HL-60 (cell line): Measurements from ENCODE around the gene BCAP29.

Source experiments
- CTCF ChIP-seq: IDR thresholded peaks from one replicate; pipeline ENCODE4 v1.5.1; 2011; ENCODE audit warnings: low read length, control low read depth, inconsistent platforms; ENCODE audit not compliant: insufficient read depth
- REST ChIP-seq: IDR thresholded peaks from 2 replicates; pipeline ENCODE4 v1.6.1; 2012; ENCODE audit warnings: low read depth; ENCODE audit not compliant: insufficient replicate concordance

GRCh38 chr7:107631588-107632491 lies 51.8 kb downstream of the BCAP29 start:
- TF ChIP-seq CTCF, result no peak
- no peak for TF ChIP-seq REST
